ENCODE measurements around the gene PPFIBP1. TPM values are rescaled to one million over a fixed set of nuclear protein-coding genes. Genes with fewer than 3 reads are reported as not detected.
A peak's percentile ranks its signal among the peaks of the same experiment; 100 is the strongest.

PPFIBP1 gene
- total RNA-seq, 1 experiment from 2014 or later: 88.6 TPM

DNA sequence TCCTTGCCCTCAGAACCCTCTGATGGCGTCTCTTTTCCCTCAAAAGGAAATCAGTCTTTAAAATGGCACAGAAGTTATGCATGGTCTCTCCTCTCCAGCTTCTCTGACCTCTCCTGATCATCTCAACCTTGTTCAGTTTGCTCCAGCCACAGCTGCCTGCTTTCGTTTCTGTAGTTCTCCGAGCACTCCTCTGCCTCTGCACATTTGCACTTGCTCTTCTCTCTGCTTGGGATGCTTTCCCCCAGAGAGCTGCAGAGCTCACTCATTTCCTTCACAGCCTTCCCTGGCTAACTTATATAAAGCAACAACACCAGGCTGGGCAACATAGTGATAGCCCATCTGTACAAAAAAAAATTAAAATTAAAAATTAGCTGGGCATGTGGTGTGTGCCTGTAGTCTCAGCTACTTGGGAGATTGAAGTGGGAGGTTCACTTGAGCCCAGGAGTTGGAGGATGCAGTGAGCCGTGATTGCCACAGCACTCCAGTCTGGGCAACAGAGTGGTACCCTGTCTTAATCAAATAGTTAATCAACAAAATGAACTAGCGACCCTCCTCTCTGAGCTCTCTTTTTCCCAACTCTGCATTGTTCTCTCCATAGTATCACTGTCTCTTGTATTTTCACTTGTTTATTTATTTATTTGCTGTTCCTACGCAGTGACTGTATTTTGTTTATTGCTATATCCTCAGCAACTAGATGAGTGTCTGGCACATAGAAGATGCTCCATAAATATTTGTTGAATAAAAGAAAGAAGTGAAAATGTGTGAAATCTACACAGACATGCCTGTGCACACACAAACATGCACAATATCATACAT, 37.7 kb downstream of the PPFIBP1 start:
- no peaks in the 10 kb centered on the region for H3K36me3 ChIP-seq (ENCODE audit: control insufficient read depth, insufficient read depth, low read length)
- no TSS peak for BruUV-seq (replicated peaks)
- ATAC-seq (peak; percentile 87), DNase-seq (ENCODE audit: low read depth, low spot score) (no peak)
- in situ Hi-C loops (cut with HindIII; ENCODE audit: low pct_unique_long_range_greater_than_20kb, low sequenced_read_pairs) (no loop called here), intact Hi-C loops (cut with micrococcal nuclease; ENCODE audit: unreplicated experiment) (no loop called here)
- H3K9me3 ChIP-seq (ENCODE audit: control insufficient read depth, insufficient read depth, low read depth, low read length): no peaks in the 10 kb centered on the region
- TF ChIP-seq CTCF (IDR thresholded peaks at IDR 0.05): no peak
- peaks cover 52% of the 10 kb centered on the region for H3K4me1 ChIP-seq (ENCODE audit: control insufficient read depth, insufficient read depth, low read length)
- H3K27me3 ChIP-seq (ENCODE audit: control insufficient read depth, insufficient read depth, low read length): no peaks in the 10 kb centered on the region
- H3K4me3 ChIP-seq (ENCODE audit: low read depth in 2 of 2, low read length in 2 of 2): peak overlapping the region; percentile 4 to 34; a peak in 3 of 4 replicates
- H3K27ac ChIP-seq (ENCODE audit: low read length): peak overlapping the region; percentile 71
- ChIA-PET CTCF (no interaction called here), POLR2A (interaction anchor here (0.7 to 1.3 kb wide), 3 partner anchors 10 to 38 kb away, joined by 3 to 6 read pairs (median 5); partner anchors contain the start of gene PPFIBP1)

DNA sequence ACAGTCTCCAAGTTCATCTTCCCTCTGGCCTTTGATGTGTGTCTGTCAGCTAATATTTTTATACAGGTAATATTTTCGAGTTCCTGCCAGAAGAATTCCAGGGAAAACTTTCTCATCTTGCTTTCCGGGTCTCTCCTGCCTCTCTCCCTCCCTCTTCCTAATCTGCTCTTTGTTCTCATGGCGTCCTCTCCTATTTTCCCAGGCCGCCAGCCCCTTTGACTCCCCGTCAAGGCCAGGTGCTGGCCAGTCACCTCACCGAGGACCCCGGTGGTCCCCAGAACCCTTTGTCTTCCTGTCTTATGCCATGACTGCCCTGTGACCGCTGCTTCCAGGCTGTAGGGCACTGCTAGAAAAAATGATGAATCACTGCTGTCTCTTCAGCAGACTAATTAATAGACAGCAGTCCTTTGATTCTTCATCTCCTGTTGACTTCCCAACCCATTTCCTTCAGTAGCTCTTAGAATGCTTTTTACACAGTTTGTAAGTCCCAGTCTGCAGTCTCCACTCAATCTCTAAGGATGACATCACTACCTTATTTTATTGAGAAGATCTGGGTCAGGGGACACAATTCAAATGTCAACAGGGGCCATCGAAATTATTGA, 40.7 kb downstream of the PPFIBP1 start:
- no peak for TF ChIP-seq POLR2AphosphoS5 (IDR thresholded peaks at IDR 0.05; ENCODE audit: low read depth, low read length)
- no peak for TF ChIP-seq REST (IDR thresholded peaks at IDR 0.05; ENCODE audit: insufficient read depth in 1 of 2, low read depth in 2 of 2, low read length in 1 of 2)
- TF ChIP-seq CTCF (IDR thresholded peaks at IDR 0.05): no peak
- TF ChIP-seq TCF7L2 (IDR thresholded peaks at IDR 0.05; ENCODE audit: low read depth, low read length): no peak
- TF ChIP-seq SIN3A (IDR thresholded peaks at IDR 0.05; ENCODE audit: borderline replicate concordance, insufficient read depth, low read depth, low read length): no peak
- intact Hi-C loops (cut with micrococcal nuclease; ENCODE audit: unreplicated experiment) (no loop called here), in situ Hi-C loops (cut with HindIII; ENCODE audit: low pct_unique_long_range_greater_than_20kb, low sequenced_read_pairs) (no loop called here)
- H3K36me3 ChIP-seq (ENCODE audit: control insufficient read depth, insufficient read depth, low read length): no peaks in the 10 kb centered on the region
- ATAC-seq (no peak), DNase-seq (ENCODE audit: low read depth, low spot score) (no peak)
- H3K27me3 ChIP-seq (ENCODE audit: control insufficient read depth, insufficient read depth, low read length): no peaks in the 10 kb centered on the region
- CTCF ChIA-PET: no interaction called here
- H3K4me1 ChIP-seq (ENCODE audit: control insufficient read depth, insufficient read depth, low read length): peaks cover 36% of the 10 kb centered on the region
- POLR2A ChIA-PET: interaction anchor here (1.4 kb wide), 1 partner anchor 8 kb away, joined by 4 read pairs; no protein-coding TSS in a partner anchor
- no peak overlapping the region for H3K4me3 ChIP-seq (ENCODE audit: low read depth in 2 of 2, low read length in 2 of 2)
- no TSS peak for BruUV-seq (replicated peaks)
- peak overlapping the region; percentile 52 for H3K27ac ChIP-seq (ENCODE audit: low read length)
- H3K9me3 ChIP-seq (ENCODE audit: control insufficient read depth, insufficient read depth, low read depth, low read length): no peaks in the 10 kb centered on the region
